Nephron progenitor cell (in vitro differentiated cells): ENCODE measurements around the gene TSPAN5.

Source experiments
- DNase-seq: peaks from one replicate; pipeline ENCODE4 v3.0.0; 2021
- H3K27ac Mint-ChIP-seq: 2 replicates; pipeline ENCODE4 v1.8.0; 2021; ENCODE audit warnings: mild to moderate bottlenecking, moderate library complexity, mixed read lengths
- H3K27me3 Mint-ChIP-seq: 2 replicates; pipeline ENCODE4 v1.8.0; 2021; ENCODE audit warnings: mild to moderate bottlenecking, low read depth, mixed read lengths; ENCODE audit not compliant: poor library complexity
- H3K36me3 Mint-ChIP-seq: 2 replicates; pipeline ENCODE4 v1.8.0; 2021; ENCODE audit warnings: low read depth, mixed read lengths
- H3K4me1 Mint-ChIP-seq: 2 replicates; pipeline ENCODE4 v1.8.0; 2021; ENCODE audit warnings: mixed read lengths
- H3K4me3 Mint-ChIP-seq: 2 replicates; pipeline ENCODE4 v1.8.0; 2021; ENCODE audit warnings: mild to moderate bottlenecking, moderate library complexity, mixed read lengths
- H3K9me3 Mint-ChIP-seq: 2 replicates; pipeline ENCODE4 v1.8.0; 2021; ENCODE audit warnings: mild to moderate bottlenecking, moderate library complexity, mixed read lengths
- CTCF ChIP-seq: fragments of 200-600 bp; sonication (generic); IDR thresholded peaks from 2 replicates; pipeline ENCODE4 v1.5.0; 2021; ENCODE audit warnings: antibody characterized with exemption

Gene TSPAN5

GRCh38 chr4:98641376-98641775 lies 17.0 kb downstream of the TSPAN5 start:
- no peaks in the 10 kb centered on the region for H3K27me3 Mint-ChIP-seq
- H3K27ac Mint-ChIP-seq = no peak overlapping the region

GRCh38 chr4:98639523-98639922 lies 18.9 kb downstream of the TSPAN5 start:
- no peaks in the 10 kb centered on the region for H3K27me3 Mint-ChIP-seq
- DNase-seq = no peak
- H3K4me1 Mint-ChIP-seq = peaks cover 15% of the 10 kb centered on the region
- no peak overlapping the region for H3K4me3 Mint-ChIP-seq
- TF ChIP-seq CTCF = no peak
- no peak overlapping the region for H3K27ac Mint-ChIP-seq
- peaks cover 19% of the 10 kb centered on the region for H3K36me3 Mint-ChIP-seq
- H3K9me3 Mint-ChIP-seq = no peaks in the 10 kb centered on the region

More at GRCh38 chr4:98641376-98641775, 17.0 kb downstream of the TSPAN5 start:
- Mint-ChIP-seq H3K9me3 (no peaks in the 10 kb centered on the region), H3K4me1 (peaks cover 25% of the 10 kb centered on the region), H3K36me3 (peaks cover 12% of the 10 kb centered on the region), H3K4me3 (no peak overlapping the region)
- no peak for TF ChIP-seq CTCF
- no peak for DNase-seq

GRCh38 chr4:98639108-98639507 lies 19.3 kb downstream of the TSPAN5 start:
- H3K4me3 Mint-ChIP-seq = no peak overlapping the region
- H3K4me1 Mint-ChIP-seq = peaks cover 15% of the 10 kb centered on the region
- TF ChIP-seq CTCF = no peak
- no peaks in the 10 kb centered on the region for H3K27me3 Mint-ChIP-seq
- no peak for DNase-seq
- H3K27ac Mint-ChIP-seq = no peak overlapping the region
- no peaks in the 10 kb centered on the region for H3K9me3 Mint-ChIP-seq
- peaks cover 19% of the 10 kb centered on the region for H3K36me3 Mint-ChIP-seq

GRCh38 chr4:98638661-98639060 lies 19.8 kb downstream of the TSPAN5 start:
- Mint-ChIP-seq H3K4me1 (peaks cover 11% of the 10 kb centered on the region), H3K9me3 (peaks cover 1% of the 10 kb centered on the region), H3K4me3 (no peak overlapping the region), H3K27me3 (no peaks in the 10 kb centered on the region), H3K36me3 (peaks cover 20% of the 10 kb centered on the region), H3K27ac (no peak overlapping the region)
- no peak for TF ChIP-seq CTCF
- no peak for DNase-seq

- H3K27ac Mint-ChIP-seq = no peak overlapping the region
- H3K4me1 Mint-ChIP-seq = peaks cover 50% of the 10 kb centered on the region
- no peak overlapping the region for H3K4me3 Mint-ChIP-seq
- no peak for TF ChIP-seq CTCF
- no peaks in the 10 kb centered on the region for H3K27me3 Mint-ChIP-seq
- peaks cover 14% of the 10 kb centered on the region for H3K9me3 Mint-ChIP-seq
- H3K36me3 Mint-ChIP-seq = peaks cover 26% of the 10 kb centered on the region
- no peak for DNase-seq
These were observed 24.4 kb downstream of the TSPAN5 start for GRCh38 chr4:98634061-98634460.

GRCh38 chr4:98633159-98633558 lies 25.3 kb downstream of the TSPAN5 start:
- peaks cover 30% of the 10 kb centered on the region for H3K36me3 Mint-ChIP-seq
- peaks cover 44% of the 10 kb centered on the region for H3K4me1 Mint-ChIP-seq
- H3K27ac Mint-ChIP-seq = no peak overlapping the region
- DNase-seq = no peak
- TF ChIP-seq CTCF = no peak
- peaks cover 14% of the 10 kb centered on the region for H3K9me3 Mint-ChIP-seq
- H3K27me3 Mint-ChIP-seq = no peaks in the 10 kb centered on the region
- H3K4me3 Mint-ChIP-seq = no peak overlapping the region
